K562 (cell line): ENCODE data around the gene CYB5R4. TPM values are rescaled to one million over a fixed set of nuclear protein-coding genes. Genes with fewer than 3 reads are reported as not detected.

Source experiments
- CEBPZ ChIP-seq: fragments of 150-350 bp; IDR thresholded peaks from 2 replicates; pipeline ENCODE4 v1.6.1; 2014; ENCODE audit warnings: low read depth, mild to moderate bottlenecking, low read length, borderline replicate concordance
- CREBBP ChIP-seq: IDR thresholded peaks from one replicate; pipeline ENCODE4 v1.6.1; 2012; ENCODE audit warnings: low read depth, mild to moderate bottlenecking, control low read depth, inconsistent platforms, low read length
- CUX1 ChIP-seq: fragments of 200-800 bp; sonication (Bioruptor generic); IDR thresholded peaks from 2 replicates; pipeline ENCODE4 v1.6.1; 2016; ENCODE audit warnings: missing genetic modification characterization, missing compliant biosample characterization
- CXXC5 ChIP-seq: fragments of 250-450 bp; sonication (Bioruptor Pico); IDR thresholded peaks from 2 replicates; pipeline ENCODE4 v1.8.0; 2022; ENCODE audit warnings: inconsistent platforms, mild to moderate bottlenecking, moderate library complexity
- POLR3A ChIP-seq: IDR thresholded peaks from 2 replicates; pipeline ENCODE4 v1.6.1; 2011; ENCODE audit warnings: borderline replicate concordance, mild to moderate bottlenecking, moderate library complexity; ENCODE audit not compliant: insufficient read length, insufficient read depth; ENCODE audit errors: extremely low read depth
- ZKSCAN8 ChIP-seq: fragments of 200-800 bp; sonication (Bioruptor generic); IDR thresholded peaks from 2 replicates; pipeline ENCODE4 v1.6.1; 2016; ENCODE audit warnings: missing genetic modification characterization, missing compliant biosample characterization
- ZNF316 ChIP-seq: fragments of 450-650 bp; IDR thresholded peaks from 2 replicates; pipeline ENCODE4 v1.6.1; 2016
- polyA plus RNA-seq, 8 experiments: library from polyadenylated mRNA; depleted of rRNA in 4 of 8; stranded (reverse) in 5 of 8; unstranded in 3 of 8; fragments of >200 nt; fragmentation: Nextera tagmentation in 2 of 8; fragmentation: Illumina TruSeq in 1 of 8; extraction: Ambion mirVana in 2 of 8; extraction: Trizol in 1 of 8; gene quantifications; 2 replicates each; pipeline versions ENCODE4 v1.2.1 to v1.2.3, GENCODE V29; 2011 to 2014; ENCODE audit warnings: inconsistent platforms in 1 of 8, missing spikeins in 1 of 8
- total RNA-seq, 7 experiments: library from RNA; depleted of rRNA in 6 of 7; stranded (reverse); fragments of >200 nt in 6 of 7; fragmentation: Illumina TruSeq in 2 of 7; extraction: Trizol in 2 of 7; gene quantifications; 2 replicates each; pipeline versions ENCODE4 v1.2.1 to v1.2.3, GENCODE V29; 2011 to 2021; ENCODE audit warnings: low replicate concordance in 1 of 7
- TF ChIP-seq, protein P1 (sequence below), 3 experiments: fragments of 200-800 bp in 1 of 3; fragments of 250-450 bp in 1 of 3; fragments of 450-650 bp in 1 of 3; sonication (Bioruptor Pico) in 1 of 3; sonication (Bioruptor generic) in 1 of 3; formaldehyde crosslinking in 1 of 3; IDR thresholded peaks; 2 replicates each; pipeline versions ENCODE4 v1.6.1 to v1.8.0; 2016 to 2022; ENCODE audit warnings: mild to moderate bottlenecking in 2 of 3, missing genetic modification characterization in 2 of 3, missing compliant biosample characterization in 1 of 3, moderate library complexity in 1 of 3
- TF ChIP-seq, protein P2 (sequence below): fragments of 200-800 bp; sonication (Bioruptor generic); IDR thresholded peaks from 2 replicates; pipeline ENCODE4 v1.6.1; 2017; ENCODE audit warnings: missing genetic modification characterization, missing compliant biosample characterization
- TF ChIP-seq, protein P3 (sequence below): fragments of 250-450 bp; sonication (Bioruptor Pico); IDR thresholded peaks from 2 replicates; pipeline ENCODE4 v1.4.0; 2020

CYB5R4 gene
- total and polyA plus RNA-seq, 9 of the 15 experiments (the other 6 are each of a cell fraction or from before 2014, with no cell fraction given) = 5.9 to 23.1 (median 19.0) TPM

DNA sequence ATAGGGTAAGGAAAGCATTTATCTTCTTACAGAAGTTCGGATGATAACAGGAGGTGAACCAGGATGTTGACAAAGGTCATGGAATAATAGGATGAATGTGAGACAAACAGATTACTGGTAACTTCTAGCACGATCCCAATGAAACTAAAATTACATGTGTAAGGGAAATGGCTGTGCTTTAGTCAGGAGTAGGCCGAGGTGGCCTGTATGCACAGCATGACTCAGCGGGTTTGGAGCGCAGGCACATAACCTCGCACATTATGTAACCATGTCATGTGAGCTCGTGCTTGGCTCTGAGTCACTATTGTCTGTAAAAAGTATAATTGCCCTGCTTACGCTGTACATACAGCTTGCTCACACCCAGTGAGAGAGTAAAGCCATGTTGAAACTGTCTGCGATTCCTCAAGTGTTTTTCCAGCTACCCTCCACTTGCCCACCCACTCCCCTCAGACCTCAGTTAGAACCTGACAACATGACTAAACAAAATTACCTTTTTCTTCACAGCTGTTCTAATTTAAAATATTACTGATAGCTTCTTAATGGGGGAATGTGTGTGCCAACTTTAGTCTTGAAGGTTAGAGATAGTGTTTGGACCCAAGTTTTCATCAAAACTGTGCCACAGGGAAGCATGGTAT is 8.2 kb downstream of the CYB5R4 start (continued):
- TF ChIP-seq ZKSCAN8 (CRISPR knock-in tag) (peak; percentile 82; the same call in 1 of the 2 replicates), POLR3A (no peak), CEBPZ (peak; percentile 85; the same call in 1 of the 2 replicates), ZNF316 (peak; percentile 95), CXXC5 (CRISPR knock-in tag) (peak; percentile 77), CREBBP (no peak), CUX1 (CRISPR knock-in tag) (0 out of 2 replicates have a peak, but pooled peaks have one; percentile 80)
- TF ChIP-seq, protein P1, sequence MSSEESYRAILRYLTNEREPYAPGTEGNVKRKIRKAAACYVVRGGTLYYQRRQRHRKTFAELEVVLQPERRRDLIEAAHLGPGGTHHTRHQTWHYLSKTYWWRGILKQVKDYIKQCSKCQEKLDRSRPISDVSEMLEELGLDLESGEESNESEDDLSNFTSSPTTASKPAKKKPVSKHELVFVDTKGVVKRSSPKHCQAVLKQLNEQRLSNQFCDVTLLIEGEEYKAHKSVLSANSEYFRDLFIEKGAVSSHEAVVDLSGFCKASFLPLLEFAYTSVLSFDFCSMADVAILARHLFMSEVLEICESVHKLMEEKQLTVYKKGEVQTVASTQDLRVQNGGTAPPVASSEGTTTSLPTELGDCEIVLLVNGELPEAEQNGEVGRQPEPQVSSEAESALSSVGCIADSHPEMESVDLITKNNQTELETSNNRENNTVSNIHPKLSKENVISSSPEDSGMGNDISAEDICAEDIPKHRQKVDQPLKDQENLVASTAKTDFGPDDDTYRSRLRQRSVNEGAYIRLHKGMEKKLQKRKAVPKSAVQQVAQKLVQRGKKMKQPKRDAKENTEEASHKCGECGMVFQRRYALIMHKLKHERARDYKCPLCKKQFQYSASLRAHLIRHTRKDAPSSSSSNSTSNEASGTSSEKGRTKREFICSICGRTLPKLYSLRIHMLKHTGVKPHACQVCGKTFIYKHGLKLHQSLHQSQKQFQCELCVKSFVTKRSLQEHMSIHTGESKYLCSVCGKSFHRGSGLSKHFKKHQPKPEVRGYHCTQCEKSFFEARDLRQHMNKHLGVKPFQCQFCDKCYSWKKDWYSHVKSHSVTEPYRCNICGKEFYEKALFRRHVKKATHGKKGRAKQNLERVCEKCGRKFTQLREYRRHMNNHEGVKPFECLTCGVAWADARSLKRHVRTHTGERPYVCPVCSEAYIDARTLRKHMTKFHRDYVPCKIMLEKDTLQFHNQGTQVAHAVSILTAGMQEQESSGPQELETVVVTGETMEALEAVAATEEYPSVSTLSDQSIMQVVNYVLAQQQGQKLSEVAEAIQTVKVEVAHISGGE (CRISPR knock-in tag; IDR thresholded peaks at IDR 0.05) = peak in 1 of 3 experiments; percentile 35; a peak in 1 of 6 replicates
- TF ChIP-seq, protein P2, sequence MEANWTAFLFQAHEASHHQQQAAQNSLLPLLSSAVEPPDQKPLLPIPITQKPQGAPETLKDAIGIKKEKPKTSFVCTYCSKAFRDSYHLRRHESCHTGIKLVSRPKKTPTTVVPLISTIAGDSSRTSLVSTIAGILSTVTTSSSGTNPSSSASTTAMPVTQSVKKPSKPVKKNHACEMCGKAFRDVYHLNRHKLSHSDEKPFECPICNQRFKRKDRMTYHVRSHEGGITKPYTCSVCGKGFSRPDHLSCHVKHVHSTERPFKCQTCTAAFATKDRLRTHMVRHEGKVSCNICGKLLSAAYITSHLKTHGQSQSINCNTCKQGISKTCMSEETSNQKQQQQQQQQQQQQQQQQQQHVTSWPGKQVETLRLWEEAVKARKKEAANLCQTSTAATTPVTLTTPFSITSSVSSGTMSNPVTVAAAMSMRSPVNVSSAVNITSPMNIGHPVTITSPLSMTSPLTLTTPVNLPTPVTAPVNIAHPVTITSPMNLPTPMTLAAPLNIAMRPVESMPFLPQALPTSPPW (CRISPR knock-in tag) = peak; percentile 25; the same call in 1 of the 2 replicates
- TF ChIP-seq, protein P3, sequence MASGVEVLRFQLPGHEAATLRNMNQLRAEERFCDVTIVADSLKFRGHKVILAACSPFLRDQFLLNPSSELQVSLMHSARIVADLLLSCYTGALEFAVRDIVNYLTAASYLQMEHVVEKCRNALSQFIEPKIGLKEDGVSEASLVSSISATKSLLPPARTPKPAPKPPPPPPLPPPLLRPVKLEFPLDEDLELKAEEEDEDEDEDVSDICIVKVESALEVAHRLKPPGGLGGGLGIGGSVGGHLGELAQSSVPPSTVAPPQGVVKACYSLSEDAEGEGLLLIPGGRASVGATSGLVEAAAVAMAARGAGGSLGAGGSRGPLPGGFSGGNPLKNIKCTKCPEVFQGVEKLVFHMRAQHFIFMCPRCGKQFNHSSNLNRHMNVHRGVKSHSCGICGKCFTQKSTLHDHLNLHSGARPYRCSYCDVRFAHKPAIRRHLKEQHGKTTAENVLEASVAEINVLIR (CRISPR knock-in tag) = 0 out of 2 replicates have a peak, but pooled peaks have one; percentile 48
